DMS114 treated with DMSO at 0.1 percent for 48 hours (cell line): ENCODE data around the gene VWA3A.
A peak's percentile ranks its signal among the peaks of the same experiment; 100 is the strongest.
"Not testable (repeated sequence)": the region's sequence is repeated elsewhere in the genome, so short reads cannot be mapped to it uniquely, and the experiment has no call there.

Source experiments
- DNase-seq: peaks from one replicate; lab custom pipeline; 2025; ENCODE audit not compliant: unreplicated experiment; lab: John Stamatoyannopoulos, UW

Gene VWA3A

GRCh38 chr16:22092143-22092933, at the start of gene VWA3A:
VWA3A (plus strand) TSS chr16:22092541; CDS start chr16:22092638, 97 bp downstream.
- DNase-seq, result no peak

GRCh38 chr16:22043882-22044281, 48.5 kb upstream of the VWA3A start:
- not testable (repeated sequence) for DNase-seq

GRCh38 chr16:22045888-22046287, 46.5 kb upstream of the VWA3A start:
- not testable (repeated sequence) for DNase-seq

GRCh38 chr16:22050963-22051362, 41.4 kb upstream of the VWA3A start:
- DNase-seq, result no peak

- DNase-seq, result no peak
Observed at GRCh38 chr16:22052980-22053379, 39.4 kb upstream of the VWA3A start.

- no peak for DNase-seq
Observed at GRCh38 chr16:22053921-22054341, 38.4 kb upstream of the VWA3A start.

GRCh38 chr16:22054847-22055590, 37.3 kb upstream of the VWA3A start:
- no peak for DNase-seq

- no peak for DNase-seq
Observed at GRCh38 chr16:22055881-22056280, 36.5 kb upstream of the VWA3A start.

- no peak for DNase-seq
Observed at GRCh38 chr16:22063888-22064467, 28.4 kb upstream of the VWA3A start.

- DNase-seq, result no peak
Observed at GRCh38 chr16:22065252-22065651, 27.1 kb upstream of the VWA3A start.

GRCh38 chr16:22070361-22071330, 21.7 kb upstream of the VWA3A start:
- DNase-seq, result no peak

GRCh38 chr16:22071331-22071910, 20.9 kb upstream of the VWA3A start:
- DNase-seq, result no peak

- DNase-seq, result no peak
Observed at GRCh38 chr16:22073350-22073749, 19.0 kb upstream of the VWA3A start.

GRCh38 chr16:22075043-22075757, 17.1 kb upstream of the VWA3A start:
- DNase-seq, result no peak

- no peak for DNase-seq
Observed at GRCh38 chr16:22075776-22076175, 16.6 kb upstream of the VWA3A start.

GRCh38 chr16:22077700-22078313, 14.5 kb upstream of the VWA3A start:
- peak; percentile 32 for DNase-seq

- DNase-seq, result no peak
Observed at GRCh38 chr16:22078656-22079055, 13.7 kb upstream of the VWA3A start.

- no peak for DNase-seq
Observed at GRCh38 chr16:22081050-22081449, 11.3 kb upstream of the VWA3A start.

GRCh38 chr16:22086440-22086839, 5.9 kb upstream of the VWA3A start:
- no peak for DNase-seq
